Upper lobe of left lung (tissue), 6 donors: ENCODE measurements around the gene TBXAS1. TPM values are rescaled to one million over a fixed set of nuclear protein-coding genes. Genes with fewer than 3 reads are reported as not detected.

Experiments used
- ATAC-seq, 2 donors: fragments of 200-7000 bp; cut with Tn5 transposase; one replicate each; pipeline ENCODE4 v1.9.1; 2022; ENCODE audit warnings: mild to moderate bottlenecking in 2 of 2, moderate library complexity in 2 of 2; ENCODE audit not compliant: low FRiP score in 2 of 2
- DNase-seq, 2 donors: peaks; one replicate each; pipeline ENCODE4 v3.0.0-alpha.2; 2019 to 2020
- H3K27ac ChIP-seq, 4 donors: fragments of 200-600 bp; sonication (generic); one replicate each; pipeline ENCODE4 v1.5.1; 2016 to 2019
- H3K27me3 ChIP-seq, 4 donors: fragments of 200-600 bp; sonication (generic); one replicate each; pipeline ENCODE4 v1.5.1; 2017 to 2019
- H3K36me3 ChIP-seq, 4 donors: fragments of 200-600 bp; sonication (generic); one replicate each; pipeline ENCODE4 v1.5.1; 2016 to 2019
- H3K4me1 ChIP-seq, 4 donors: fragments of 200-600 bp; sonication (generic); one replicate each; pipeline ENCODE4 v1.5.1; 2018 to 2019
- H3K4me3 ChIP-seq, 4 donors: fragments of 200-600 bp; sonication (generic); one replicate each; pipeline ENCODE4 v1.5.1; 2017 to 2019; ENCODE audit warnings: mild to moderate bottlenecking in 2 of 4, moderate library complexity in 1 of 4
- H3K9me3 ChIP-seq, 4 donors: fragments of 200-600 bp; sonication (generic); one replicate each; pipeline ENCODE4 v1.5.1; 2018 to 2019
- EP300 ChIP-seq, 4 donors: sonication (generic); formaldehyde crosslinking; IDR thresholded peaks; one replicate each; pipeline ENCODE4 v1.5.1; 2017; ENCODE audit warnings: antibody characterized with exemption in 4 of 4, control low read depth in 2 of 4
- POLR2A ChIP-seq, 4 donors: fragments of 450-650 bp; IDR thresholded peaks; one replicate each; pipeline ENCODE4 v1.5.1; 2016 to 2017; ENCODE audit warnings: antibody characterized with exemption in 4 of 4, mild to moderate bottlenecking in 2 of 4
- POLR2AphosphoS5 ChIP-seq, 2 donors: sonication (generic); formaldehyde crosslinking; IDR thresholded peaks; one replicate each; pipeline ENCODE4 v1.5.1; 2017; ENCODE audit warnings: antibody characterized with exemption in 2 of 2
- WGBS, 2 donors: methylation state at CpG; one replicate each; pipeline ENCODE4 v1.1.5; 2017 to 2018; 5-methylcytosine and 5-hydroxymethylcytosine counted together
- total RNA-seq, 6 donors: library from RNA; depleted of rRNA in 4 of 6; stranded (reverse); fragments of >200 nt in 4 of 6; gene quantifications; one replicate each; pipeline versions ENCODE4 v1.1.0 to v1.2.1, GENCODE V29; 2016 to 2021
- TF ChIP-seq, protein P1 (sequence below), 6 experiments: fragments of 450-650 bp in 4 of 6; fragments of 200-600 bp in 2 of 6; sonication (generic) in 2 of 6; IDR thresholded peaks; one replicate each; pipeline ENCODE4 v1.5.1; 2016 to 2019; ENCODE audit warnings: antibody characterized with exemption in 6 of 6
- donor health status: DM: no; HTN: no; CAD: no; lungs with moderate emphysema.
- donor health status: DM: no; HTN: yes; CAD: no; lungs with severe emphysema.

TBXAS1 gene
- total RNA-seq, 6 donors from 2014 or later: 62.8 to 317 (median 85.6) TPM

DNA sequence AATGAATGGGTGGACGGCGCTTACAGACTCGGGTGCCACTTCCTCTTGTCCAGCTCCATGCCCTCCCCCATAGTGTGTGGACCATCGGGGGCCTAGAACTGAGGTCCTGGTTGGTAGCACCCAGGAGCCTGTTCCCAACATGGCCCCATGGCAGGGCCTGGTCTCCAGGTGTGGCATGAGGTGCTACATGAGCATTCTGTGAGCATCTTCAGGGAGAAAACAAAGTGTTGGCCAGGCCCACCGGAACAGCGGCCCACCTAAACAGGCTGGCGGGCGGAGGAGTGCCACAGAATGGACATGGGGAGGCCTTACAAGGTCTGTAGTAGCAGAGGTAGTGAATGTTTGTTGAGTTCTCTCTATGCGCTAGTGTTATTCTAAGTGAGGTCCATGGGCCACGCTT is 156.7 kb downstream of the TBXAS1 start:
- Histone ChIP-seq H3K27ac (no peak overlapping the region), H3K4me1 (no peaks in the 10 kb centered on the region), H3K9me3 (no peaks in the 10 kb centered on the region), H3K4me3 (no peak overlapping the region), H3K36me3 (no peaks in the 10 kb centered on the region), H3K27me3 (no peaks in the 10 kb centered on the region)
- 92 to 96% methylated on average over 6 to 10 of the region's 10 CpGs for WGBS, 2 donors
- DNase-seq (no peak), ATAC-seq (no peak)
- no peak for TF ChIP-seq POLR2A (IDR thresholded peaks at IDR 0.05)
- TF ChIP-seq EP300 (IDR thresholded peaks at IDR 0.05): no peak
- TF ChIP-seq, protein P1, sequence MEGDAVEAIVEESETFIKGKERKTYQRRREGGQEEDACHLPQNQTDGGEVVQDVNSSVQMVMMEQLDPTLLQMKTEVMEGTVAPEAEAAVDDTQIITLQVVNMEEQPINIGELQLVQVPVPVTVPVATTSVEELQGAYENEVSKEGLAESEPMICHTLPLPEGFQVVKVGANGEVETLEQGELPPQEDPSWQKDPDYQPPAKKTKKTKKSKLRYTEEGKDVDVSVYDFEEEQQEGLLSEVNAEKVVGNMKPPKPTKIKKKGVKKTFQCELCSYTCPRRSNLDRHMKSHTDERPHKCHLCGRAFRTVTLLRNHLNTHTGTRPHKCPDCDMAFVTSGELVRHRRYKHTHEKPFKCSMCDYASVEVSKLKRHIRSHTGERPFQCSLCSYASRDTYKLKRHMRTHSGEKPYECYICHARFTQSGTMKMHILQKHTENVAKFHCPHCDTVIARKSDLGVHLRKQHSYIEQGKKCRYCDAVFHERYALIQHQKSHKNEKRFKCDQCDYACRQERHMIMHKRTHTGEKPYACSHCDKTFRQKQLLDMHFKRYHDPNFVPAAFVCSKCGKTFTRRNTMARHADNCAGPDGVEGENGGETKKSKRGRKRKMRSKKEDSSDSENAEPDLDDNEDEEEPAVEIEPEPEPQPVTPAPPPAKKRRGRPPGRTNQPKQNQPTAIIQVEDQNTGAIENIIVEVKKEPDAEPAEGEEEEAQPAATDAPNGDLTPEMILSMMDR (IDR thresholded peaks at IDR 0.05): no peak
- TF ChIP-seq POLR2AphosphoS5 (IDR thresholded peaks at IDR 0.05): no peak

DNA sequence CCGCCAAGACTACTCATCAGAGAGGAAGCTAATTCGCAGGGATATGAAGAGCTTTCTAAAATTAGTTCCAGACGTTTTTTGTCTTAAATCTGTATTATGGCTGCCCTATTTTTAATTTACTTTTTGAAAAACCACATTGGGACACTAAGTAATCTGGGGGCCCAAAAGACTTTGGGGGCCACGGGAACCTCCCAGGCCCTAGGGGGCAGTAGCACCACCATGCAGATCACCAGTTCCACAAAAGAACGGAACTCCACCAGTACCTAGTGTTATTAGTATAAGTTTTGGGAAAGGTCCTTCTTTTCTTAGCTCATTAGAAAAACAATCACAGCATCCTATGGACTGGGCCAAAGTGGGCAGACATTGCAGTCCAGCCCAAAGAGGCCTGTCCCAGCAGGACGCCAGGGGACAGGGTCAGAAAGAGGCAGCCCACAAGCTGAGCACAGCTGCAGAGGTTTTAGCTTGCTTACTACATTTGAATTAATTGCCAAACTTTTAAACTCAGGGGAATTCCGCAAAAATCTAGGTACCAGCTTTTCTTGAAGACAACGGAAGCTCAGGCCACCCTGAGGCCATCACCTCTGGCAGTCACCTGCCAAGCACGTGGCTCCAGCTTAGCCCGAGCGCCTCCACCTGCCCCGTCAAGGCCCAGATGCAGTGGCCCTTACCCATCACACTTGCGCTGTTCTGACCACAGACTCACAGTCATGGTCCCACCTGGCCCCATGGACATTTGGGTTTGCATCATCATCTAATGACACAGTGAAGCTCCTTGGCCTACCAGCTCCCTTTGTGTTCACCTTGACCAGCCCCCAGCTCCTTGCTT is 158.8 kb downstream of the TBXAS1 start:
- WGBS, 2 donors: 87 to 89% methylated on average over 10 to 13 of the region's 13 CpGs
- DNase-seq (peak in 1 of 2 donors; percentile 46), ATAC-seq (no peak)
- H3K4me3 ChIP-seq: no peak overlapping the region
- no peak overlapping the region for H3K27ac ChIP-seq
- H3K9me3 ChIP-seq: no peaks in the 10 kb centered on the region
- no peak for TF ChIP-seq EP300 (IDR thresholded peaks at IDR 0.05)
- TF ChIP-seq POLR2A (IDR thresholded peaks at IDR 0.05): no peak
- TF ChIP-seq POLR2AphosphoS5 (IDR thresholded peaks at IDR 0.05): no peak
- TF ChIP-seq, protein P1 (IDR thresholded peaks at IDR 0.05): no peak
- no peaks in the 10 kb centered on the region for H3K4me1 ChIP-seq
- no peaks in the 10 kb centered on the region for H3K27me3 ChIP-seq
- no peaks in the 10 kb centered on the region for H3K36me3 ChIP-seq

- WGBS, 2 donors: 90 to 94% methylated on average over 12 of the region's 12 CpGs
- H3K9me3 ChIP-seq: no peaks in the 10 kb centered on the region
- no peak overlapping the region for H3K27ac ChIP-seq
- no peak for DNase-seq
- H3K4me3 ChIP-seq: no peak overlapping the region
- ATAC-seq: no peak
- TF ChIP-seq POLR2AphosphoS5 (IDR thresholded peaks at IDR 0.05) (no peak), POLR2A (IDR thresholded peaks at IDR 0.05) (no peak), EP300 (IDR thresholded peaks at IDR 0.05) (no peak)
- TF ChIP-seq, protein P1 (IDR thresholded peaks at IDR 0.05): no peak
- no peaks in the 10 kb centered on the region for H3K27me3 ChIP-seq
- H3K4me1 ChIP-seq: peaks cover 0 to 3% (median 1%) of the 10 kb centered on the region in 4 donors
- H3K36me3 ChIP-seq: no peaks in the 10 kb centered on the region
Observed at GRCh38 chr7:139989366-139990141, 160.5 kb downstream of the TBXAS1 start.

GRCh38 chr7:139990142-139990535 is 161.1 kb downstream of the TBXAS1 start:
- H3K9me3 ChIP-seq: no peaks in the 10 kb centered on the region
- WGBS, 2 donors: 77 to 92% methylated on average over 6 to 10 of the region's 10 CpGs
- DNase-seq (no peak), ATAC-seq (no peak)
- H3K27ac ChIP-seq: no peak overlapping the region
- peaks cover 1 to 7% (median 4%) of the 10 kb centered on the region in 4 donors for H3K4me1 ChIP-seq
- no peaks in the 10 kb centered on the region for H3K36me3 ChIP-seq
- TF ChIP-seq, protein P1 (IDR thresholded peaks at IDR 0.05): no peak
- TF ChIP-seq POLR2A (IDR thresholded peaks at IDR 0.05) (no peak), EP300 (IDR thresholded peaks at IDR 0.05) (no peak), POLR2AphosphoS5 (IDR thresholded peaks at IDR 0.05) (no peak)
- no peak overlapping the region for H3K4me3 ChIP-seq
- H3K27me3 ChIP-seq: no peaks in the 10 kb centered on the region
